Prostate gland (tissue), 2 donors: ENCODE measurements around the gene OPN3.

ENCODE experiments used
- CTCF ChIP-seq, 4 experiments: fragments of 200-600 bp in 2 of 4; fragments of 450-650 bp in 2 of 4; sonication (generic) in 2 of 4; IDR thresholded peaks; 1 replicate in 3 of 4; 2 replicates in 1 of 4; pipeline ENCODE4 v1.5.1; 2016 to 2019; ENCODE audit warnings: antibody characterized with exemption in 4 of 4, mild to moderate bottlenecking in 2 of 4, moderate library complexity in 2 of 4
- POLR2A ChIP-seq: fragments of 450-650 bp; IDR thresholded peaks from one replicate; pipeline ENCODE4 v1.6.1; 2016; ENCODE audit warnings: antibody characterized with exemption, mild to moderate bottlenecking

GRCh38 chr1:241632987-241633386 is 7.2 kb downstream of the OPN3 start:
- TF ChIP-seq POLR2A (no peak), CTCF (IDR thresholded peaks at IDR 0.05) (no peak)
